GM19099 (cell line): Measurements from ENCODE around the gene ZBED2.

Experiments
- POLR2A ChIP-seq: IDR thresholded peaks from 3 replicates; pipeline ENCODE4 v1.6.1; 2011; ENCODE audit warnings: low read depth; ENCODE audit not compliant: insufficient read length; ENCODE audit errors: extremely low read depth

Gene ZBED2, protein sequence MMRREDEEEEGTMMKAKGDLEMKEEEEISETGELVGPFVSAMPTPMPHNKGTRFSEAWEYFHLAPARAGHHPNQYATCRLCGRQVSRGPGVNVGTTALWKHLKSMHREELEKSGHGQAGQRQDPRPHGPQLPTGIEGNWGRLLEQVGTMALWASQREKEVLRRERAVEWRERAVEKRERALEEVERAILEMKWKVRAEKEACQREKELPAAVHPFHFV

DNA sequence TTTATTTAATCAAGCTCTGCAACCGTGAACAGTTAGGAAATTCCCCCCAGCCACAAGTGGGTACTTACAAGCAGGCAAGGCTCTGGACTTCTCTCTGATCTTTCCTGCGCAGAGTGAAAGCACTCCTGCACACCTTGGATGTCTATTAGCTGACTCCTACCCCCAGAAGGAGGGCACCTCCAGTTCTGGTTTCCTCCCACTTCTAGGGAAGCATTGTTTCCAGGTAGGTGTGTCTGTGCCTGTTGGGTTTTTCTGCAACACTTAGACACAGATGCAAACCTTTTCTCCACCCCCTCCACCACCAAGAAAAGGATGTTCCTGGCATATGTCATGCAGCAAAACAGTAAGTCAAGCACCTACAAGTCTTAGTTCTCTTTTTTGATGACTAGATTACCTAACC, at the start of gene ZBED2:
Gene ZBED2 (minus strand): TSS at position 115 of the 400 bp plus-strand sequence. CDS start 1,145 bp downstream, outside the sequence.
- TF ChIP-seq POLR2A = no peak

- TF ChIP-seq POLR2A = no peak
These were observed 44.2 kb upstream of the ZBED2 start for GRCh38 chr3:111639316-111639715.

GRCh38 chr3:111636366-111636885, 41.3 kb upstream of the ZBED2 start:
- no peak for TF ChIP-seq POLR2A

DNA sequence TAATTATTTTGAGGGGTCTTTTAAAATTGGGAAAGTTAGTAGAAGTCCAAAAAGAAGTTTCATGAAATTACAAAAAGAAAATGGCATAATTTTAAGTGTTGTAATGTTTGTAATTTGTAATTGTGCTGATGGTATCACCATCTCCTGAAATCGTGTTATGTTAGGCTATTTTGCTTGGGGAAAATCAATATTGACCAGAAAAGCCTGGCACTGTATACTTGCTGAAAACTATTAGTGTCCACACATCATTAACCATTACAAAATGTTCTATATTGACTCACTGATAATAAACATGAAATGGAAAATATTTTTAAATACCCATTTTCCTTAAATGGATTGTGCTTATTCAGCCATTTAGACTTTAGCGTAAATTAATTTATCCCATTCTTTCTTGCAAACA, 40.3 kb upstream of the ZBED2 start:
- no peak for TF ChIP-seq POLR2A

DNA sequence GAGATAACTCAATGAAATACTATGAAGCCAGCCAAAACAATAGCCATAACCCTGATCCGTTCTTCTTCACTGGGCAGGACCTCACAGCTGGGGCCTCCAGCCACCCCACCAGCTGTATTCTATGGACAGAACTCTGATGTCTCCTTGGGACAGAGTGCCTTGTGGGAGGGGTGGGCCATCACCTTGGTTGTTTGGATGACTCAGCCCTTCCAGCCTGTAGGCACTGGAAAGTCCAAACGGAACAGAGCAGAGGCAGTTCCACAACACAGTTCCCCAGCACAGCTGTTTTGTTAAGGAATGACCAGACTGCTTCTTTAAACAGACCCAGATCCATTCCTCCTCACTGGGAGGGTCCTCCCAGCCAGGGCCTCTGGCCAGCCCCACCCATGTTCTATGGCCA, 31.9 kb upstream of the ZBED2 start:
- TF ChIP-seq POLR2A = no peak

DNA sequence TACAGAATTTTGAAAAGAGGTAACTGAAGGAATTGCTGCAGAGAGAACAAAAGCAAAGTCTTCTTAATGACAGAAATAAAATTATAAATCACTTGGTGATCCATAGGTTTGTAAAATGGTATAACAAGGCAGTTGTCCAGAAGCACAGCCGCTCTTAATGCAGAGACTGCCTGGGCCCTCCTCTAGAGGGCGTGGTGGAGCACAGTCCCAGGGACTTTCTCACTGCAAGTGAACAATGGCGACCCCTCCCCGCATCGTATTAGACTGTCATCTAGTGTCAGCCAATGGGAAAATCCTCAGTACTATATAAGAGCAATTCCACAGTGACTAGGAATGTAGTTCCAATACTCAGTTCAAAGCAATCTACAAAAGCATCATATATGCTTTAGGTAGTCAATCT, 26.4 kb upstream of the ZBED2 start:
- no peak for TF ChIP-seq POLR2A

DNA sequence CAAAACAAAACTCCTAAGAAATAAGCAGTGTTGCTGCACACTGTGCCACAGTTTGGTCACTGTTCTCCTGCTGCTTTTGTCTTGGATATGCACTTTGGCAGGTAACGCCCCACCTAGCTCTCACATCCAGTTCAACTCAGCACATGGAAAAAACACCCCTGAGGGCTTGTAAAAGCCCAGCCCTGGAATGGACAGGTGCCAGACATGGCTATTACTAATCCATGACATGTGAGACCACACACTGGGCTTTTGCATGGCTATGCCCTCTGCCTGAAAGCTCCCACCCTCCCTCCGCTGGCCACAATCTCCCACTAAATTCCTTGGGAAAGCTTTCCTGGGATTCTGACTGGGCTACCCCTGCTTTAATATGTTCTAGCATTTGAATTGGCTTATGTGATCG, 24.7 kb upstream of the ZBED2 start:
- no peak for TF ChIP-seq POLR2A

- TF ChIP-seq POLR2A = no peak
These were observed 23.8 kb upstream of the ZBED2 start for GRCh38 chr3:111618945-111619344.

DNA sequence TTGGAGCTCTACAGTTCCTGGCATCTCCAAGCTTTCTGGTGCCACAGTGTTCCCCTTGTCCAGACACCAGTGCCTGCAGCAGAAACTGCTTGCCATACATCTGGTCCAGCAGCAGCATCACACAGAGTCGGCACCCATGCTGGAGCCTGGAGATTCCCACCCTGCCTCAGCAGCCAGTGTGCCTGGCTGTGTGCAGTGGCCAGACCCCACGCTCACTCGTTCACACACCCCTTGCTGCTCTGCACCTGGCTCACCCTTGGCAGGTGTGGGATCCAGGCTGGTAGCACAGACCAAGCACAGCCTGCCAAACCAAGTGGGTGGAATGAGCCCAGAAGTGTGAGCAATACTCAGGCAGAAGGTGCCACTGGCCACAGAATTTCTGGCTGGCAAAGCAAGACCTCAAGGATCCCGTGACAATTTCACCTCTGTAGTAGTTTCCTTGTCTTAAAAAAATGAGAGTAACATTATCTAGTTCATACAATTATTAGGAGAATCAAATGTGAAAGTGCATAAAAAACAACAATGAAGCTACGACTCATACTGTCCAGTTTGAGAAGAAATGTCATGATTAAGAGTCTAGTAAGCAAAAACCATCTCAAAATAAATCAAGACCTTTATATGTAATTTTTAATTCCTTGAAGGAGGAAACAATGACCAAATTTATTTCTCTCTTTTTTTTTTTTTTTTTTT, 22.9 kb upstream of the ZBED2 start:
- TF ChIP-seq POLR2A = no peak

DNA sequence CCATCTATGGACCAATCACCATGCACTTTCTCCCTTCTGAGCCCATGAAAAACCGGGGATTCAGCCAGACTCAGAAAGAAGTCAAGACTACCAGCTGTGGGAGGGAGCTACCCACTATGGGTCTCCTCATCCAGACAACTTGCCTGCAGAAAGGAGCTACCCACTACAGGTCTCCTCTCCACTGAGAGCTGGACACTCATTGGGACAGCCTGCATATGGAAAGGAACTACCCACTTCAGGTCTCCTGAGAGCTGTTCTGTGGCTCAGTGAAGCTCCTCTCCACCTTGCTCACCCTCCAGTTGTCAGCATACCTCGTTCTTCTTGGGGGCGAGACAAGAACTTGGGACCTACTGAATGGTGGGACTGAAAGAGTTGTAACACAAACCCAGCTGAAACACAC, 22.3 kb upstream of the ZBED2 start:
- TF ChIP-seq POLR2A = no peak

GRCh38 chr3:111616417-111617105, 21.4 kb upstream of the ZBED2 start:
- TF ChIP-seq POLR2A = no peak

DNA sequence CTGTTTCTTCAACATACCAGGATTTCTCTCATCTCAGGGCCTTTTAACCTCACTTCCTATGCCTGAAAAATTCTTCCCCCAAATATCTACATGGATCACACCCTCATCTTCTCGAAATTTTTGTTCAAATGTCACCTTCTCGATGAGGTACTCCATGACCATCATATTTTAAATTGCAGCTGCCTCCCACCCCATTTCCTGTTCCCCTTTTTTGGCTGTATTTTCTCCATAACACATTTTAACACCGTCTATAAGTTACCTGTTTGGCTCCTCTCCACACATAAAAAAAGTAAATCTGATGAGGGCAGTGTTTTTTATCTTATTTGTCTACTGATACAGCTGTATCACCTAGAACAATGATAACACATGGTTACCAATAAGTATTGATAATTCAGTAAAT, 20.7 kb upstream of the ZBED2 start:
- no peak for TF ChIP-seq POLR2A

DNA sequence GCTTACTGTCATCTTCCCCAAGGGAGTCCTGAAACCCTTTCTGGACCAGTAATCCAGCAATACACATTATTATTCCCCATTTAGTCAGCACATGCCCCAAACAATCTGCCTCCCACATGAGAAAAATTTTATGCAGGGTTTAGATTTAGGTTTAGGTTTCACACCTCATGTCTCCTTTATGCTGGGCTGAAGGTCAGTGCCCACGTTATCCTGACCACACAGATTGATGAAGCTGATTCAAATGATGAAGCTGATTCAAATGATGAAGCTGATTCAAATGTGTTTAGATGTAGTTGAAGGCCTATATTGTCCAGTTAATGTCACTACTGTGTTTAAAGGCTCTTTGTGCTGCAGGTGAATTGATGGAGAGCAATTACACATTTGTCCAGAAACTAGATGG, 18.1 kb upstream of the ZBED2 start:
- TF ChIP-seq POLR2A = no peak

GRCh38 chr3:111610612-111611054, 15.5 kb upstream of the ZBED2 start:
- no peak for TF ChIP-seq POLR2A

DNA sequence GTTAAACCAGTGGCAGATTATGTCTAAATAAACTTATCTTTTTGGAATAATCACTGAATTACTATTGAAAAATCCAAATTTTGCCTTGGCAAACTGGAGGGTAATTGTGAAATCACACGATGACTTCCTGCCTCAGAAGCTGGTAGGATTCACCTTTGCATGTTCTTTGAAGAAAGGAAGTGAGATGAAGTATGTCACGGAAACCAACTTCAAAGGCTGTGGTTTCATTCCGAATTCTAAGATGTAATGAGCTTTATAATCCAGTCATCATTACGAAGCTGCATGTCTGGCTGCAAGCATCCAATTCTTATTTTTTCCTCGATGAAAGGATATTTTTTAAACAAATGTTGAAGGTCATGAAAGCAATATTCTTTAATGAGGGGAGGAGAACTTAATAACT, 15.0 kb upstream of the ZBED2 start:
- no peak for TF ChIP-seq POLR2A

GRCh38 chr3:111609700-111610099, 14.6 kb upstream of the ZBED2 start:
- no peak for TF ChIP-seq POLR2A
